OCI-LY3 (cell line): ENCODE measurements around the gene MIDN.

Experiments
- H2AFZ ChIP-seq: fragments of 200-600, 300-600 bp; shearing (Covaris generic); 2 replicates; pipeline ENCODE4 v1.6.0; 2014; ENCODE audit warnings: antibody characterized with exemption, low read depth, low read length
- H3K27ac ChIP-seq: fragments of 200-600, 300-600 bp; sonication (generic); 2 replicates; pipeline ENCODE4 v1.5.1; 2014; ENCODE audit warnings: mild to moderate bottlenecking, low read length, moderate library complexity, mixed read lengths
- H3K27me3 ChIP-seq: fragments of 200-600, 300-600 bp; sonication (generic); 2 replicates; pipeline ENCODE4 v1.6.1; 2014; ENCODE audit warnings: low read depth, low read length, mixed read lengths
- H3K36me3 ChIP-seq: fragments of 200-600, 300-600 bp; sonication (generic); replicated peaks from 2 replicates; pipeline ENCODE3; 2014; ENCODE audit warnings: low read depth, low read length, mixed read lengths
- H3K4me1 ChIP-seq: fragments of 300-600, 200-600 bp; sonication (generic); 2 replicates; pipeline ENCODE4 v1.6.1; 2014; ENCODE audit warnings: low read length, mixed read lengths
- H3K4me2 ChIP-seq: fragments of 200-600, 300-600 bp; sonication (generic); 2 replicates; pipeline ENCODE4 v1.6.1; 2014; ENCODE audit warnings: low read length, mixed read lengths
- H3K4me3 ChIP-seq: fragments of 300-600, 200-600 bp; sonication (generic); 2 replicates; pipeline ENCODE4 v1.5.1; 2014; ENCODE audit warnings: antibody characterized with exemption, mild to moderate bottlenecking, low read length, moderate library complexity
- H3K79me2 ChIP-seq: fragments of 300-600, 200-600 bp; shearing (Covaris generic); 2 replicates; pipeline ENCODE4 v1.6.1; 2014; ENCODE audit warnings: mild to moderate bottlenecking, low read length, mixed read lengths
- H3K9ac ChIP-seq: fragments of 300-600, 200-600 bp; shearing (Covaris generic); 2 replicates; pipeline ENCODE4 v1.6.0; 2014; ENCODE audit warnings: mild to moderate bottlenecking, low read length, moderate library complexity
- H3K9me3 ChIP-seq: fragments of 200-600, 300-600 bp; shearing (Covaris generic); 2 replicates; pipeline ENCODE4 v1.6.1; 2014; ENCODE audit warnings: low read length, mixed read lengths; ENCODE audit not compliant: insufficient read depth
- H4K20me1 ChIP-seq: fragments of 200-600, 300-600 bp; sonication (generic); 2 replicates; pipeline ENCODE4 v1.6.1; 2016; ENCODE audit warnings: low read length, mixed read lengths; ENCODE audit not compliant: insufficient read depth
- EZH2phosphoT487 ChIP-seq: fragments of 200-600 bp; shearing (Covaris generic); IDR thresholded peaks from 2 replicates; pipeline ENCODE4 v1.6.1; 2018; ENCODE audit warnings: antibody characterized with exemption, mixed run types, low read depth
- TF ChIP-seq, protein P1 (sequence below): fragments of 200-600, 300-600 bp; sonication (generic); IDR thresholded peaks from 2 replicates; pipeline ENCODE4 v1.5.1; 2014; ENCODE audit warnings: antibody characterized with exemption, low read length, low read depth

MIDN gene

DNA sequence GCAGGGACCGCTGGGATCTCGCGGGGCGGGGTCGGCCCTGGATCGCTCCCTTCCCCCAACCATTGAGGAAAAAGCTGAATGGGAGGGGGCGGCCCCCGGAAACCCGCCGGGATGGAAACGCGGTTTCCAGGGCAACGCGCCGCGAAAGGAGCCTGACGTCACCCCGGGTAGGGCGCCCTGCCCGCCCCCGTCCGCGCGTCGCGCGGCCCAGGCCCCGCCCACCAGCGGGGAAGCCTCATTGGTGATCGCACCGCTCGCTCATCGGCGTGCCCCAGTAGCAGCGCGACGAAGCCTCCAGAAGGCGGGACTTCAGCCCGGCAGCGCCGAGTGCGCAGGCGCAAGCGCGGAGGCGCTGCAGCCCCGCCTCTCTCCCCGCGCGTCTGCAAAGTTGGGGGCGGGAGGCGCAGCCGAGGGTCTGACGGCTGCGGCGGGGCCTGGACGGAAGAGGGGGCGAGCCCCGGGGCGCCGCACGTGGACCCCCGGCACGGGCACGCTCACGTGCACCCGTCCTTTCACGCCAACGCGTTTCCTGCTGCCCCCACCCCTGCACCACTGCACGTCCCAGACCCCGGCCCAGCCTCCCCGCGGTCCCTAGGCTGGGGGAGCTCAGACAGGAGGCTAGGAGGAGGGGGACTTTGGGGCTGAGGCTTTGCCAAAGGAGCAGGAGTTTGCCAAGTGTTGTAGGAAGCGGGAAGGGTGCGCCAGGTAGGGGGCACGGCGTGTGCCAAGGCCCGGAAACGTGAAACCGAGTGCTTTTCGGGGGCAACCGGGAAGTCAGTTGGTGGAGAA is 12.6 kb downstream of the MIDN start:
- TF ChIP-seq EZH2phosphoT487 = no peak
- TF ChIP-seq, protein P1, sequence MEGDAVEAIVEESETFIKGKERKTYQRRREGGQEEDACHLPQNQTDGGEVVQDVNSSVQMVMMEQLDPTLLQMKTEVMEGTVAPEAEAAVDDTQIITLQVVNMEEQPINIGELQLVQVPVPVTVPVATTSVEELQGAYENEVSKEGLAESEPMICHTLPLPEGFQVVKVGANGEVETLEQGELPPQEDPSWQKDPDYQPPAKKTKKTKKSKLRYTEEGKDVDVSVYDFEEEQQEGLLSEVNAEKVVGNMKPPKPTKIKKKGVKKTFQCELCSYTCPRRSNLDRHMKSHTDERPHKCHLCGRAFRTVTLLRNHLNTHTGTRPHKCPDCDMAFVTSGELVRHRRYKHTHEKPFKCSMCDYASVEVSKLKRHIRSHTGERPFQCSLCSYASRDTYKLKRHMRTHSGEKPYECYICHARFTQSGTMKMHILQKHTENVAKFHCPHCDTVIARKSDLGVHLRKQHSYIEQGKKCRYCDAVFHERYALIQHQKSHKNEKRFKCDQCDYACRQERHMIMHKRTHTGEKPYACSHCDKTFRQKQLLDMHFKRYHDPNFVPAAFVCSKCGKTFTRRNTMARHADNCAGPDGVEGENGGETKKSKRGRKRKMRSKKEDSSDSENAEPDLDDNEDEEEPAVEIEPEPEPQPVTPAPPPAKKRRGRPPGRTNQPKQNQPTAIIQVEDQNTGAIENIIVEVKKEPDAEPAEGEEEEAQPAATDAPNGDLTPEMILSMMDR = no peak
- Histone ChIP-seq H3K4me2 (peak overlapping the region; percentile 96), H3K79me2 (peaks cover 5% of the 10 kb centered on the region; the same call in 1 of the 2 replicates), H3K36me3 (peaks cover 16% of the 10 kb centered on the region), H3K9me3 (no peaks in the 10 kb centered on the region), H4K20me1 (no peaks in the 10 kb centered on the region), H2AFZ (no peak overlapping the region), H3K27ac (peak overlapping the region; percentile 89), H3K27me3 (peaks cover 3% of the 10 kb centered on the region; the same call in 1 of the 2 replicates), H3K4me3 (peak overlapping the region; percentile 81), H3K9ac (peak overlapping the region; percentile 81), H3K4me1 (peaks cover 49% of the 10 kb centered on the region)

DNA sequence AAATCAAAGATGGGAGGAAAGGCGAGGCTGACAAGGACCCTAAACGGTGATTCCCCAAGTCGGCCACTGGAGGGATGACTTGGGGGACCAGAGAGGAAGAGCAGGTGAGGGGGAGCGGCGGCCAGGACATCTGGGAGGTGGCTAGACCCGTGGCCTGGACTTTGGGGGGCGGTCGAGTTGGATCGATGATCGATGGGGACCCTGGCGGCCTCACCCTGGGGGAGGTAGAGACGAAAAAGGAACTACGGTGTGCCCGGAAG is 13.1 kb downstream of the MIDN start:
- H3K4me3 ChIP-seq = peak overlapping the region; percentile 81
- peaks cover 14% of the 10 kb centered on the region for H3K36me3 ChIP-seq
- H3K27me3 ChIP-seq = peaks cover 4% of the 10 kb centered on the region; the same call in 1 of the 2 replicates
- H3K9me3 ChIP-seq = no peaks in the 10 kb centered on the region
- peak overlapping the region; percentile 81 for H3K9ac ChIP-seq
- peak overlapping the region; percentile 88 for H3K4me2 ChIP-seq
- peaks cover 5% of the 10 kb centered on the region; the same call in 1 of the 2 replicates for H3K79me2 ChIP-seq
- H3K4me1 ChIP-seq = peaks cover 52% of the 10 kb centered on the region
- peak overlapping the region; percentile 65 for H3K27ac ChIP-seq
- H4K20me1 ChIP-seq = no peaks in the 10 kb centered on the region
- TF ChIP-seq EZH2phosphoT487 = no peak
- TF ChIP-seq, protein P1 = no peak
- no peak overlapping the region for H2AFZ ChIP-seq

DNA sequence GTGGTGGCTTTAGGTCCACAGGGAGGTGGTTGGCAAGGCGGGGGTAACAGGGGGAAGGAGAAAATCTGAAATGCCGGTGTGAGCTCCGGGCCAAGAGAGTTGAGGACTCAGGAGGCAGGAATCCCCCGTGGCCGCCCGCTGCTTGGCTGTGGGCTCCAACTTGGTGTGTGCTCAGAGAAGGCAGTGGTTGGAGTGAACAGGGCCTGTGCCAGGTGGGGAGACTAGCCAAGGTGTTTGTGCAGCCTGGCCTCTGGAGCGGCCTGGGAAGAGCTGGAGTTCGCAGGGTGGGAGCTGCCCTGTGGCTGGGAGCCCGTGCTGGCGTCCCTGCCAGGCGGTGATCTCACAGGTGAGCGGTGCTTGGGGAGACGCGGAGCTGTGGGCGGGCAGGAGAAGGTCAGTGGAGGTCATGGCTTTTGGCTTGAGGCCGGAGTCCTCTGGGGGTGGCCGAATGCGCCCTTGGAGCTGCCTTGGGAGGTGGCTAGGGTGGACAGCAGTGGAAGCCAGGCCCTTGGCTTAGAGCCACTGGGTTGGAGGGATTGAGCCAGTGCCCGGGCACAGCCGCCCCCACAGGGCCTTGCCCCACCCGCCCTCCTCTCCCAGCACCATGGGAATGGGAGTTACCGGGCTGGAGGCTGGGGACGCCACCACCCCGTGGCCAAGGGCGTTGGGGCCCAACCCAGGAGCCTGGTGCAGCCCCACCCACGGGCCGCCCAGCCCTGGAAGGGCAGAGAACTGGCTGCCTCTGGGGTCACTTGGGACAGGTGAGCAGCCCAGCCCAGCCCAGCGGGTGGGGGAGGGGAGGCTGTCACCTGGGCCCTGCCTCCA is 13.6 kb downstream of the MIDN start:
- no peak overlapping the region for H2AFZ ChIP-seq
- H3K4me1 ChIP-seq = peaks cover 53% of the 10 kb centered on the region

More for the DNA sequence above, 13.6 kb downstream of the MIDN start:
- no peaks in the 10 kb centered on the region for H4K20me1 ChIP-seq
- peaks cover 4% of the 10 kb centered on the region; the same call in 1 of the 2 replicates for H3K27me3 ChIP-seq
- peaks cover 5% of the 10 kb centered on the region; the same call in 1 of the 2 replicates for H3K79me2 ChIP-seq
- H3K4me2 ChIP-seq = peak overlapping the region; percentile 88
- TF ChIP-seq EZH2phosphoT487 = no peak
- TF ChIP-seq, protein P1 = no peak
- H3K36me3 ChIP-seq = peaks cover 9% of the 10 kb centered on the region
- H3K9ac ChIP-seq = peak overlapping the region; percentile 81
- peak overlapping the region; percentile 65 for H3K27ac ChIP-seq
- no peaks in the 10 kb centered on the region for H3K9me3 ChIP-seq
- peak overlapping the region; percentile 81 for H3K4me3 ChIP-seq
